HuH-7 (cell line): Measurements from ENCODE around the gene PARP1.
A peak's percentile ranks its signal among the peaks of the same experiment; 100 is the strongest.
"Not testable (repeated sequence)": the region's sequence is repeated elsewhere in the genome, so short reads cannot be mapped to it uniquely, and the experiment has no call there.

Source experiments
- DNase-seq: peaks from one replicate; pipeline ENCODE4 v3.0.0; 2011; ENCODE audit warnings: low spot score

PARP1 gene

DNA sequence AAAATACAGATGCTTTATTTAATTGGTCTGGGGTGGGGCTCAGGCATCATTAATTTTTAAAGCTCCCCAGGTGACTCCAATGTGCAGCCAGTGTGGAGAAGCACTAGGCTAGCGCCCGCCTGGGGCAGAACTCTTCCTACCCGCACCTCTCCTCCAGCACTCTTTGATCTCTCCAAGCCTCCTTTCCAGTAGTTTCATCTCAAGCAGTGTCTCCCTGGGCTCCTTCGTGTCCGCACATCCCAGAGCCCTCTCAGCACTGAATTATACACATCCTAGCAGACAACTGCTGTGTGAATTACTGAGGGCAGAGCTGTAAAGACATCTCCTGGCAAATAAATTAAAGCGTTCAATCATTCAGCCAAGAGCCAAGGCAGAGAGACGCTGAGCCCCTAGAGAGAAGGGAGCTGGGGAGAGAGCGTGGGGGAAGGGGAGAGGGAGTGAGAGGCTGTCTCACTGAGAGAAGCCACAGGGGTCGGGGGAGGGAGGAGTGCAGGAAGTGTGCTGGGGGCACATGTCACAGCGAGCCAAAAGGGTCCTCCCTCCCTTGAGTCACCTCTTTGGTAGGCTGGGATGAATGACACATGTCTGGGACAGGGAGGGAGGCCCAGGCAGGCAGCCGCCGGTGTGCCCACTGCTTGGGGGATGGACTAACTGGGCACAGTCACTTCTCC lies 21.0 kb upstream of the PARP1 start:
- DNase-seq, result no peak

DNA sequence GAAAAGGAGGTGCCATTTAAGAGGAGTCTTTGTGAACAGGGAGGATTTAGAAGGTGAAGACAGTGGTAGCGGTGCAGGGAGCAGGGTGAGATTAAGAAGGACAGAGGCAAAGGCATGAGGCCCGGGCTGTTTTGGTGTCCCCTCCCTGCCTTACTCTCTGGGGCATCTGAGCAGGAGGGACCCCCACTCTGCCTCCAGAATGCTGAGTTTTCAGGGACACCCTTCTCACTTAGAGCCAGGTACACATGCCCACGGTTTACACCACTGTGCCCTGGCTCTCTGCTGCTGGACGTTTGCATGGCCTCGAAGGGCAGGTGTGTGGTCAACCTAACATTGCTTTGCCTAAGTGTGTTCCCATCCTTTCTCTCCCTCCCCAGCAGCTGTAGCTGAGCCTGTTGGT lies 20.5 kb upstream of the PARP1 start:
- no peak for DNase-seq

DNA sequence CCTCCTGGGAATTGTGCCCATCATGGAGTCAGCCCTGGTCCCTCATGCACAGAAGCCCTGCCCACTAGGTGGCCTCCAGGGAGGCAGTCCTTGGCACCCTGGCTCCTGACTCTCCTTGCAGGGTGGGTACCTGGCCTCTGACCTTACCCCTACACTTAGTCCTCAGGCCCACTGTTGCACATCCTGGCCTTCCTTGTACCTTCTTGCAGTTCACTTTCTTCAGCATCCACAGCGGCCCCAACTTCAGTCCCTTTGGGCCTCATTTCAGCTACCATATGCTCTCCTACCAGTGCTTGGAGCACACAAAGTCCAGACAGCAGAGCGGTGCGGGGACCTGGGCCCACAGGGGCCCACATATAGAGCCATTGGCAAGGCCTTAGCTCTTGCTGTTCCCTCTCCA lies 19.2 kb upstream of the PARP1 start:
- no peak for DNase-seq

DNA sequence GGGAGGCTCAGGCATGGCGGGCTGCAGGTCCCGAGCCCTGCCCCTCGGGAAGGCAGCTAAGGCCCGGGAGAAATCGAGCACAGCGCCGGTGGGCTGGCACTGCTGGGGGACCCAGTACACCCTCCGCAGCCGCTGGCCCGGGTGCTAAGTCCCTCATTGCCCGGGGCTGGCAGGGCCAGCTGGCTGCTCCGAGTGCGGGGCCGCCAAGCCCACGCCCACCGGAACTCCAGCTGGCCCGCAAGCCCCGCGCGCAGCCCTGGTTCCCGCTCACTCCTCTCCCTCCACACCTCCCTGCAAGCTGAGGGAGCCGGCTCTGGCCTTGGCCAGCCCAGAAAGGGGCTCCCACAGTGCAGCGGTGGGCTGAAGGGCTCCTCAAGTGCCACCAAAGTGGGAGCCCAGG lies 18.5 kb upstream of the PARP1 start:
- not testable (repeated sequence) for DNase-seq

DNA sequence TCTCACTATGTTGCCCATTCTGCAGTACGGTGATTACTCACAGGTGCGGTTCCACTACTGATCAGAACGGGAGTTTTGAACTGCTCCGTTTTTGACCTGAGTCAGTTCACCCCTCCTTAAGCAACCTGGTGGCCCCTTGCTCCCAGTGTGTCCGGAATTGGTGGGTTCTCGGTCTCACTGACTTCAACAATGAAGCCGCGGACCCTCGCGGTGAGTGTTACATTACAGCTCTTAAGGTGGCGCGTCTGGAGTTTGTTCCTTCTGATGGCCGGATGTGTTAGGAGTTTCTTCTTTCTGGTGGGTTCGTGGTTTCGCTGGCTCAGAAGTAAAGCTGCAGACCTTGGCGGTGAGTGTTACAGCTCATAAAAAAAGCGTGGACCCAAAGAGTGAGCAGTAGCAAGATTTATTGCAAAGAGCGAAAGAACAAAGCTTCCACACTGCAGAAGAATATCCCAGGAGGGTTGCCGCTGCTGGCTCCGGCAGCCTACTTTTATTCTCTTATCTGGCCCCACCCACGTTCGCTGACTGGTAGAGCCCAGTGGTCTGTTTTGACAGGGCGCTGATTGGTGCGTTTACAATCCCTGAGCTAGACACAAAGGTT lies 17.6 kb upstream of the PARP1 start:
- DNase-seq, result no peak

DNA sequence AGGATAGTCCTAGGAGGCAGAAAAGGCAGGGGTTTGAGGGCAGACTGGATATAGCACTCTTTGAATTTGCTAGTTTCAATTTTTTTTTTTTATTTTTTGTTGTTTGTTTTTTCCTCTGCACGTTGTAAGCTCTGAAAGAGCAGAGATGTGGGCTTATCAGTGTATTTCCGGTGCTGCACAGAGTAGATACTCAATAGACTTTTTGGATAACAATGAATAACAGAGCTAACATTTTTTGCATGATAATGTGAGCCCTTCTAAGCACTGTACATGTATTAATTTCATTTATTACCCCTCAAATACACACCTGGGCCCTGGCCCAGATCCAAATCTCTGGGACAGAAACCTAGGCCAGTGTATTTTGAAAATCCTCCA lies 17.1 kb upstream of the PARP1 start:
- DNase-seq, result no peak

DNA sequence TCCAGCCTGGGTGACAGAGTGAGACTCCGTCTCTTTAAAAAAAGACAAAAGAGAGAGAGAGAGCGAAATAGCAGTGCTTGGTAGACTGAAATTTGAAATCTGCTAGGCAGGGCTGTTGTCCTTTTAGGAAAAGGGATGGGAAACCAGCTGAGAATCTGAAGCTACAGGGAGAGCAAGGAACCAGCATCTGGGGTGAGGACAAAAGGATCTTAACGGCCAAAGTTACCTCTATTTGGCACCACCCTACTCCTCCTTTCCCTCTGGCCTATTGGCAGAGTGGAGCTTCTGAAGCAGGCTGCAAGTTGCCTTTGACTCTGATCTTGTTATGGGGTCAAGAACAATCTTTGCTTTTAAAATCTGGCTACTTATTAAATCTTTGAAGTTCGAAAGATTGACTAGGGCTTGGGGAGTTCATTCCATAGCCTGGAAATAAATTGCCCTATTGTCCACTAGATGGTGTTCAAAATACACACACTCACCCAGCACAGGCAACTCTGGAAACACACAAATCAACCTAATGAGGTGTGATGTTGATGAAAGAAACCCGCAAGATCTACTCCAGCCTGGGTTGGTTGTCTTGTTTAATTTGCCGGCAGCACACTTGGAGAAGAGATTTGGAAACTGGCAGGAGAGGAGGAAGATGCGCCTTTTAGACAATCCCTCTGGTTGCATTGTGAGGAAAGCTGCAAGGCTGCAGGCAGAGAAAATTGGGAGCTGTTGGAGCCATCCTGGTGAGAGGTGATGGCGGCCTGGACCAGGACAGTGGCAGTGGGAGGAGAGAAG lies 16.5 kb upstream of the PARP1 start:
- DNase-seq, result peak; percentile 84

DNA sequence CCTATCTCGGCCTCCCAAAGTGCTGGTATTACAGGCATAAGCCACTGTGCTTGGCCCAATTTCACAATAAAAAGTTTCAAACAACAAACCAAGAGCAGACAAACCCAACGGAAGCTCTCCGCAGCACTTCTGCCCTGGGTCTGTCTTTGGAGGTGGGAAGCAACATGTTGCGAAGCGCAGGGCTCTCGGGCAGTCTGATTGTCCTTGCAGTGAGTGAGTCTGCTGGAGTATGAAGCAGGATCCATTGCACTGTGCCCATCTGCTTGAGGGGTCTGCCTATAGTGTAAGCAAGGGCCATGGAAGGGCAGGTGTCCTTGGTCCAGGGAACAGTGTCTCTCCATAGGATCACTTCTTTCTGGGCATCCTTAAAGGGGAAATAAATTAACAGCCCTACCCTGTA lies 14.6 kb upstream of the PARP1 start:
- DNase-seq, result no peak

DNA sequence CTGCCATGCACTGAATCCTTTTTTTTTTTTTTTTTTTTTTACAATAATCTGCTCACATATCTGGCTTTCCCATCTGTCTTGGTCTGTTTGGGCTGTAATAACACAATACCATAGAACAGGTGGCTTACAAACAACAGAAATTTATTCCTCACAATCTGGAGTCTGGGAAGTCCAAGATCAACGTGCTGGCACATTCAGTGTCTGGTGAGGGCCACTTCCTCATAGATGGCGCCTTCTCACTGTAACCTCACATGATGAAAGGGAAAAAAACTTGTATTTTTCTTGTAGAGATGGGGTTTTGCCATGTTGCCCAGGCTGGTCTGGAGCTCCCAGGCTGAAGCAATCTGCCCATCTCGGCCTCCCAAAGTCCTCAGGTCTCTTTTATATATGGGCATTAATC lies 13.0 kb upstream of the PARP1 start:
- no peak for DNase-seq

DNA sequence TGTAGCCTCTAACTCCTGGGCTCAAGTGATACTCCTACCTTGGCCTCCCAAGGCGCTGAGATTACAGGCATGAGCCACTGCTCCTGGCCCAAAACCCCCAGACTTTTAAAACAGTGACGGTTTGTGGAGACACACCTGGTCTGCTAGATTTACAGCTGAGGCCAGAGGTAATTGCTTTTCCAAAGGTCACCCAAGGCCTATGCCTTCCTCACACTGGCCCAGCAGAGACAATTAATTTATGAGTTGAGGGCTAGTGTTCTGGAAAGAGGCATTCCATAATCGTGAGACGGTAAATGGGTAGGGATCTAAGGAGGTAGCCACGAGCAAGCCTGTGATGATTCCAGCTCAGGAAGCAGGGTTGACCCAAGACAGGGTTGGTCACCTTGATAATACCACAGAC lies 12.4 kb upstream of the PARP1 start:
- no peak for DNase-seq

DNA sequence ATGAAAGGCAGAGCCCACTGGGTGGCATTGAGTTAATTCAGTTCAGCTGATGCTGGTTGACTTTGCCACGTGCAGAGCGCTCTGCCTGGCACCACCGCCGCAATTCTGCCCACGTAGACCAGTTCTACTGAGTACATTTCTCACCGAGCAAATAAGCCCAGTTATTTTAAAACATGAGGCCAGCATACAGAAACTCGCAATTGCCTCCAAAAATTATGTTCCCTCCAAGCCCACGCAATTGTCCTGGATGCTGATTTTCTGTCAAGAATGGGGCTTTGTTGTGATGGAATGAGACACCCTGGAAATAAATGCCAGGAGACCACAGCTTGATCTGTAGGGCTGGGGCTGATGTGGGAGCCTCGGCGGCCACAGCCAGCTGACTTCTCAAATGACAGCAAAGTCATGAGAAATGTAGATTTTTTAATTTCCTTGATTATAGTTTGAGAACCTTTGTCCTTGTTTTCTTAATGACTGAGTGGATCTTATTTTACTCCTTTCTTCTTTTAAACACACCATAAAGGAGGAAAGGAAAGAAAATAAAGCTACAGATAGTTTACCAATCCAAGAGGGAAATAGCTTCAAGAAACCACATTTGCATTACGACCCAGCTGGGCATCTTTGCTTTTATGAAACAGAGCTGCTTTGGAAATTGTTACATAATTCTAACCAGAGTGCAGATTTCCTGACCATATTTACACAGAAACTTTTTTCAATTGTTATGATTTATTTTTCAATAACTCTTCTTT lies 11.6 kb upstream of the PARP1 start:
- no peak for DNase-seq

DNA sequence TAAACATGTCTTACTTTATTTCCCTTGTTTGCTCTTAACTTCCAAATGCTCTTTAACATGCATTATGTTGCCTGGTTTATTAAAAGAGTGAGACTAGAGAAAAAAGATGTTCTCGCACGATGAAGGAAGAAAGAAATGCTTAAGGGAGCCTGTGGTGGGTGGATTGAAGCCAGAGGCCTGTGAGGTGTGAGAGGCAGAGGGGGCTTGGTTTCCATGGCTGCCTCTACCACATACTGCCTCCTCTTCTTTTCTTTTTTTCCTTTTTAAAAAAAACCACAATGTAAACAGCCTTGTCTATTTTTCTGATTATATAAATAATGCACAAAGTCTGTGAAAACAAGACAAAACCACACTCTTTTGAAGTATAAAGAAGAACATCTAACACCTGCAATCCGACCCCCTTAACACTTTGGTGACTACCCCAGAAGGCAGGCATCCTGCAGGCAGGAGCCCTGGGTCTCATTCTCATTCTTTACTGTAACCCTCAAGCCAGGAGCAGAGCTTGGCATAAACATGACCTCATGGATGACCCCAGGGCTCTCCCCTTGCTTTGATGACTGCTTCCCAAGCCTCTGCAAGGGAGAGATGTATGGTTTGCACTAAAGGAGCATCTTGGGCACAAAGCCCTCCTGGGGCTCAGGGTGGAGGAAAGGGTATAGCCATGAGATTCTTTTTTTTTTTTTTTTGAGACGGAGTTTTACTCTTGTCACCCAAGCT lies 10.1 kb upstream of the PARP1 start:
- DNase-seq, result no peak

DNA sequence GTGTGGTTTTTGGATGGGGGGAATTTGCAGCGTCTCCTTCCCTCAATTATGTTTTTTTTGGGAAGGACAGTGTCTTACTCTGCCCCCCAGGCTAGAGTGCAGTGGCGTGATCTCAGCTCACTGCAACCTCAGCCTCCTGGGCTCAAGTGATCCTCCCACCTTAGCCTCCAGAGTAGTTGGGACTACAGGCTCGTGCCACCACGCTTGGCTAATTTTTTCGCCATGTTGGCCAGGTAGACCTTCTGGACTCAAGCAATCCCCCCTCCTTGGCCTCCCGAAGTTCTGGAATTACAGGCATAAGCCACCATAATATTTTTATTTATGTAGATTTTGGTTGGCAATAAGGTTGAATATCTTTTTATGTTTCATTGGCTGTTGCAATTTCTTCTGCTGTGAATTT lies 9.5 kb upstream of the PARP1 start:
- DNase-seq, result no peak

DNA sequence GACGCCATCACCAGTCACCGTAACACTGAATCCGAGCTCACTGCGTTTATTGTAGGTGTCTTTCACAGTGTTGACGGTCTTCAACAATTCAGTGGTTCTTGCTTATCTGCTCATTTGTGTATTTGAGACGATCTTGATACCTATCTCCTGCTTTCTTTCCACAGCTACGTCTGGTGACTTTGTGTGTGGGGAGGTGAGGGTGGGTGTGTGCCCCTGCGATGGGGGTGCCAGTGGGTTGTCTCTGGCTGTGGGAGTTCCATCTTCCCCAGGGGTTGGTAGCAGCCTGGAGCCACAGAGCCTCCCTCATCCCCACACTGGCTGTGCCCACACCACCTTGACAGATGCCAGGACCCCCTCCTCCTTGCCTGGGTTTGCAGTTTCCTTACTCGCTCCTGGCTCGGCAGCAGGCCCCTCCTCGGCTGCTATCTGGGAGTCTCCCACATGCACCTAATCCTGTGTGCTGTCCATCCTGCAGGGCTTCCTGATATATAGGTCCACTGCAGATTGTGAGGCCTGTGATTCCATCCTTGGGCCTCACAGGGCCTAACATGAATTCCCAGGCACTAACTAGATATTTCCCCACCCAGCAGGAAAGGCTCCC lies 6.3 kb upstream of the PARP1 start:
- DNase-seq, result no peak

DNA sequence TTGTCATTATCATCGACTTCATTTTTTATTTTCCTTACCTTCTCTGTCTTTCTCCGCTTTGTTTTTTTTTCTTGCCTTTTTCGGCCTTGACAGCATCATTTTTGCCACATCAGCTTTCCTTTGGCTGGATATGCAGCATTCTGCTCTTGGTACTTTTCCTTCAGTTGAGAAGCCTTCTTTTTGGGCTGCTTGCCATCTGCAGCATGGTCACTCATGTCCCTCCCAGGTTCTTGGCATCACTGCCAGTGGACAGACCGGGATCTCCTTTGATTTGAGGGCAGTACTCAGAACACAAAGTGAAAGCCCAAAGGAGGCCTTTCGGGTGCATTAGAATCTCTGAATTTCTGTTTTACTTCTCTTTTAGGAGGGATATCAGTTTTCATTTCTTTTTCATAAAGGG lies 3.7 kb upstream of the PARP1 start:
- DNase-seq, result no peak

DNA sequence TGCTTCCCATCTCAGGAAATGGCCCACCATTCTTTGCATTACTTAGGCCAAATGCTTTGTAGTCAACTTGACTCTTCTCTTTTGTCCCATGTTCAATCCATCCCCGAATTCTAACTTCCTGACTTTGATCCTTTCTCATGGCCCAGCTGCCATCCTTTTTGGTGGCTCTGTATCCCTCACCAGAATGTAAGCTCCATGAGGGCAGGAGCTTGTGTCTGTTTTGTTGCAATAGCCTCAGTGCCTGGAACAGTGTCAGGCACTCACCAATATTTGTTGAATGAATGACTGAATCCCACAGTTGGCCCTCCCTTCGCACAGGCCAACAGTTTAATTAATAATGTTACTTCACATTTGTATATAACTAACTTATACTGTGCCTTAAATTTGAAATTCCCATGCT lies 3.1 kb upstream of the PARP1 start:
- DNase-seq, result no peak

DNA sequence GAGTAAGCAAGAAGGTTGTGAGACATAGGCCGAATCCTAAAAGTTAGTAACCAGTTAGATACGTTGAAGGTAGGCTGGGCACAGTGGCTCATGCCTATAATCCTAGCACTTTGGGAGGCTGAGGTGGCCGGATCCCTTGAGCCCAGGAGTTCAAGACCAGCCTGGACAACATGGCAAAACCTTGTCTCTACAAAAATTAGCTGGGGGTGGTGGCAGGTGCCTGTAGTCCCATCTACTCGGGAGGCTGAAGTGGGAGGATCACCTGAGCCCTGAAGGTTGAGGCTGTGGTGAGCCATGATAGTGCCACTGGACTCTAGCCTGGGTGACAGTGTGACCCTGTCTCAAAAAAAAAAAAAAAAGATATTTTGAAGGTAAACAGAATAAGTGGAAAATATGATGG lies 1.5 kb upstream of the PARP1 start:
- no peak for DNase-seq

DNA sequence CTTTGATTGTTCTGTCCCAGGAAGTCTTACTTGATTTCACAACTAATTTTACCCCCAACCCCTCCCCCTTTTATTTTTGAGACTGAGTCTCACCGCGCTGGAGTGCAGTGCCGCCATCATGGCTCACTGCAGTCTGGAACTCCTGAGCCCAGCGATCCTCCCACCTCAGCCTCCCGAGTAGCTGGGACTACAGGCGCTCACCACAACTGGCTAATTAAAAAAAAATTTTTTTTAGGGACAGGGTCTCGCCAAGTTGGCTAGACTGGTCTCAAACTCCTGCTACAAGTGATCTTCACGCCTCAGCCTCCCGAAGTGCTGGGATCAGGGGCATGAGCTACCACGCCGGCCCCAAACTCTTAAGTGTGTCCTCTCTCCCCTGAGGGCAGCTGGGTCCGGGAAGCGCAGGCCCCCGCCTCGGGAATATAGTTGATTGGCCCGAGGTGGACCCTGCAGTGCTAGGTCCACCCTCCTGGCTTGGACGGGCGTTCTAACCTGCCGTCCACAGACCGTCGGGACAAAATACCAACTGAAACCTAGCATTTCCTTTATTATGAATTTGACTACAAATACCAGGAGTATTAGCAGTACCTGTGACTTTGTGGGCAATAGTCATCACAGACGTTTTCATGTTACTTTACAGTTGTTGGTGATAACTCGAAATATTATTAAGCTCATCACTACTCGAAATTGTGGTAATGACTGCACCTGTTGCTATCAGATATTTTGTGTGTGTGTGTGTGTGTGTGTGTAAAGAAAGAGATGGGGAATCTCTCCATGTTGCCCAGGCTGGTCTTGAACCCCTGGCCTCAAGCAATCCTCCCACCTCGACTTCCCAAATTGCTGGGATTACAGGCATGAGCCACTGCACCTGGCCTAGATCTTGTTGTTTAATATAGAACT lies 642 bp upstream of the PARP1 start:
- no peak for DNase-seq

DNA sequence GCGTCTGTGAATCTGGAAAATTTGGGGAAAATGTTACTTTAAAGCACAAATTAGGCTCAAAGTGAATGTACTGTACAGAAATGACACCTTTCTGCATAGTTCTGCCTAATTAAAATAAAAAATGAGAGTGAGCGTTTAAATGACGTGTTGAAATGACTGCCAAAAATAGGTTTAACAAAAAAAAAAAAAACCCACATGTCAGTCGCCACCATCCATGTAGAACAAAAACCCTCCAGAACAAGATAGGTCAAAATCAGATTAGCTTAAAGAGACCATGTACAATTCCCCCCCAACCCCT lies 745 bp downstream of the PARP1 start:
- DNase-seq, result no peak

DNA sequence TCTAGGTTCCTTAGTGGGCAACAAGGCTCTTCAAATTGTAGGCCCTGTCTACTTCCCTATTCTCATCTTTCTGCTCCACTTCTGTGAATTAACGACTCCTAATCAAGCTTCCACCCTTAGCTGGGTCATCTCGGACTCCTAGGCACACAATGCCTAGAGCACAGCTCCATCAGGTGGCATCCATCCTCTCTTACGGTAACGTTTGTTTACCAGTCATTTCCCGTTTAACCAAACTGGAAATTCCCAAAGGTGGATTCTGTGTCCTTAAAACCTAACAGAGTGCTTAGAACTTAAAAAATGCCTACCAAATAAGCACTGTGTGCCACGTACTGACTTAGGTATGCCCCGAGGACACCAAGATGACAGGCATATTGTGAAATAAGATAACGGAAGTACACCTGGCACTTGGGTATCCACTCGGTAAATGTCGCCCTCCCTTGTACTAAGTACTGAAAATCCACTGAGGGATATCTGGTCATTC lies 1.5 kb downstream of the PARP1 start:
- no peak for DNase-seq
